Loucy (cell line): ENCODE results near the gene NXN.

Experiments used
- EZH2phosphoT487 ChIP-seq: fragments of 200-600 bp; IDR thresholded peaks from 2 replicates; pipeline ENCODE4 v1.6.1; 2018; ENCODE audit warnings: antibody characterized with exemption, mild to moderate bottlenecking, moderate library complexity, borderline replicate concordance
- TF ChIP-seq, protein P1 (sequence below): fragments of 200-600 bp; sonication (generic); conservative IDR thresholded peaks from 2 replicates; pipeline ENCODE4 v1.5.1; 2014; ENCODE audit warnings: mild to moderate bottlenecking, antibody characterized with exemption, low read length

DNA sequence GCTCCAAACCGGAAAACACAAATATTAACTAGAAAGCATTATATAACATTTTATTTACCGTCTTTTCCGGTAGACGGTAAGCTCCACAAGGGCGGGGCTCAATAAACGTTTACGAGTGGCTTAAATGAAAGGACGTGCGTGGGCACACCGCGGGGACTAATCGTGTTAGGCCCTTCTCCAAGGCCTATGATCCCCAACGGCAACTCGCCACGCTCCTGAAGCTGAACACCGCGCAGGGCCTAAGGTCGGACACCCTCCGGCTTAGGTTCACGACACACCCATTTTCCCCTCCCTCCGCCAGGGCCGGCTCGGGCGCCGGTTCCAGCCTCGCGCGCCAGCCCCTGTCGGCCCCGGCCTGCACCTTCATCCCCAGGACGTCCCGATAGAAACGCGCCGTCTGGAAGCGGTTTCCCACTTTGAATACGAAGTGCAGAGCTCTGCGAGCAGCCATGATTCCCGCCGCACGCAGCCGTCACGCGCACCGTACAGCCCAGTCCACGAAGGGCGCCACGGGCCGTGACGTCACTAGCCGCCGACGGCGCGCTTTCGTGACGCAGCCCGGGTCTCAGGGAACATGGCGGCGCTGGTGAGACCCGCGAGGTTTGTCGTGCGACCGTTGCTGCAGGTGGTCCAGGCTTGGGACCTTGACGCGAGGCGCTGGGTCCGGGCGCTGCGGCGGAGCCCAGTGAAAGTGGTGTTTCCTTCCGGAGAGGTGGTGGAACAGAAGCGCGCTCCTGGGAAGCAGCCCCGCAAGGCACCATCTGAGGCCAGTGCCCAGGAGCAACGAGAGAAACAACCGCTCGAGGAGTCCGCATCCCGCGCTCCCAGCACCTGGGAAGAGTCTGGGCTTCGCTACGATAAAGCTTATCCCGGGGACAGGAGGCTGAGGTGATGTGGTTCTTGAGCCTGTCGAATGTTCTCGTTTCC is 197.5 kb downstream of the NXN start, which contains the start of the genes GLOD4 and MRM3:
- TF ChIP-seq, protein P1, sequence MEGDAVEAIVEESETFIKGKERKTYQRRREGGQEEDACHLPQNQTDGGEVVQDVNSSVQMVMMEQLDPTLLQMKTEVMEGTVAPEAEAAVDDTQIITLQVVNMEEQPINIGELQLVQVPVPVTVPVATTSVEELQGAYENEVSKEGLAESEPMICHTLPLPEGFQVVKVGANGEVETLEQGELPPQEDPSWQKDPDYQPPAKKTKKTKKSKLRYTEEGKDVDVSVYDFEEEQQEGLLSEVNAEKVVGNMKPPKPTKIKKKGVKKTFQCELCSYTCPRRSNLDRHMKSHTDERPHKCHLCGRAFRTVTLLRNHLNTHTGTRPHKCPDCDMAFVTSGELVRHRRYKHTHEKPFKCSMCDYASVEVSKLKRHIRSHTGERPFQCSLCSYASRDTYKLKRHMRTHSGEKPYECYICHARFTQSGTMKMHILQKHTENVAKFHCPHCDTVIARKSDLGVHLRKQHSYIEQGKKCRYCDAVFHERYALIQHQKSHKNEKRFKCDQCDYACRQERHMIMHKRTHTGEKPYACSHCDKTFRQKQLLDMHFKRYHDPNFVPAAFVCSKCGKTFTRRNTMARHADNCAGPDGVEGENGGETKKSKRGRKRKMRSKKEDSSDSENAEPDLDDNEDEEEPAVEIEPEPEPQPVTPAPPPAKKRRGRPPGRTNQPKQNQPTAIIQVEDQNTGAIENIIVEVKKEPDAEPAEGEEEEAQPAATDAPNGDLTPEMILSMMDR, result no peak
- TF ChIP-seq EZH2phosphoT487, result no peak
